Measurements from ENCODE around the gene SLC25A42.

Gene SLC25A42

GRCh38 chr19:19026299-19026971 lies 37.4 kb upstream of the SLC25A42 start:
- intact Hi-C loops (cut with DNase I; ENCODE audit: low total_unique reads): no loop called here
- DNase-seq: peak in 1 of 2 donors; percentile 26
- H3K27ac ChIP-seq: no peak overlapping the region
- H3K4me3 ChIP-seq: no peak overlapping the region
- no peaks in the 10 kb centered on the region for H3K27me3 ChIP-seq
- no peak for TF ChIP-seq CTCF (IDR thresholded peaks at IDR 0.05)
- H3K9me3 ChIP-seq: no peaks in the 10 kb centered on the region
- peaks cover 0 to 5% (median 2%) of the 10 kb centered on the region in 4 donors for H3K4me1 ChIP-seq
- peaks cover 38 to 92% (median 74%) of the 10 kb centered on the region in 3 donors for H3K36me3 ChIP-seq

- no peak for TF ChIP-seq CTCF (IDR thresholded peaks at IDR 0.05)
- H3K4me3 ChIP-seq: no peak overlapping the region
- no peaks in the 10 kb centered on the region for H3K9me3 ChIP-seq
- no peak for DNase-seq
- intact Hi-C loops (cut with DNase I; ENCODE audit: low total_unique reads): no loop called here
- H3K36me3 ChIP-seq: peaks cover 38 to 88% (median 74%) of the 10 kb centered on the region in 3 donors
- H3K27ac ChIP-seq: no peak overlapping the region
- H3K4me1 ChIP-seq: peaks cover 0 to 12% (median 7%) of the 10 kb centered on the region in 4 donors
- no peaks in the 10 kb centered on the region for H3K27me3 ChIP-seq
These were observed 36.6 kb upstream of the SLC25A42 start for GRCh38 chr19:19027228-19027627.

GRCh38 chr19:19028526-19028925 lies 35.3 kb upstream of the SLC25A42 start:
- Histone ChIP-seq H3K9me3 (no peaks in the 10 kb centered on the region), H3K4me1 (peaks cover 0 to 19% (median 13%) of the 10 kb centered on the region in 4 donors), H3K27ac (no peak overlapping the region), H3K27me3 (no peaks in the 10 kb centered on the region), H3K36me3 (peaks cover 38 to 75% (median 61%) of the 10 kb centered on the region in 3 donors), H3K4me3 (no peak overlapping the region)
- intact Hi-C loops (cut with DNase I; ENCODE audit: low total_unique reads): no loop called here
- no peak for TF ChIP-seq CTCF (IDR thresholded peaks at IDR 0.05)
- no peak for DNase-seq

DNA sequence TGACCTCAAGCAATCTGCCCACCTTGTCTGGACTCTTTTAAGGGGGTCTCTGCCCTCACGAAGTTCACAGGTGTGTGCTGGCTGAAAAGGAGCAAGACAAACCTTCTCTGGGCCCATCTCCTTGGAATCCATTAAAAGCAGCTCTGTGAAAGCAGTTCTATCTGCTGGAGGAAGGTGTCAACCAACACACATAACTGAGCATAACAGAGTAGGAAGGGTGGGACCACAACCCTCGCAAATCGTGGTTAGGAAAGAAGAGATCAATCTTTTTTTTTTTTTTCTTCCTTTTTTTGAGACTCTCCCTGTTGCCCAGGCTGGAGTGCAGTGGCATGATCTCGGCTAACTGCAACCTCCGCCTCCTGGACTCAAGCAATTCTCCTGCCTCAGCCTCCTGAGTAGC lies 31.9 kb upstream of the SLC25A42 start:
- Histone ChIP-seq H3K36me3 (peaks cover 13 to 42% (median 27%) of the 10 kb centered on the region in 3 donors), H3K27me3 (no peaks in the 10 kb centered on the region), H3K4me3 (peak overlapping the region; percentile 79 to 86), H3K9me3 (no peaks in the 10 kb centered on the region), H3K4me1 (peaks cover 0 to 29% (median 22%) of the 10 kb centered on the region in 4 donors), H3K27ac (peak overlapping the region; percentile 85 to 91)
- intact Hi-C loops (cut with DNase I; ENCODE audit: low total_unique reads): no loop called here
- no peak for DNase-seq
- TF ChIP-seq CTCF (IDR thresholded peaks at IDR 0.05): no peak

DNA sequence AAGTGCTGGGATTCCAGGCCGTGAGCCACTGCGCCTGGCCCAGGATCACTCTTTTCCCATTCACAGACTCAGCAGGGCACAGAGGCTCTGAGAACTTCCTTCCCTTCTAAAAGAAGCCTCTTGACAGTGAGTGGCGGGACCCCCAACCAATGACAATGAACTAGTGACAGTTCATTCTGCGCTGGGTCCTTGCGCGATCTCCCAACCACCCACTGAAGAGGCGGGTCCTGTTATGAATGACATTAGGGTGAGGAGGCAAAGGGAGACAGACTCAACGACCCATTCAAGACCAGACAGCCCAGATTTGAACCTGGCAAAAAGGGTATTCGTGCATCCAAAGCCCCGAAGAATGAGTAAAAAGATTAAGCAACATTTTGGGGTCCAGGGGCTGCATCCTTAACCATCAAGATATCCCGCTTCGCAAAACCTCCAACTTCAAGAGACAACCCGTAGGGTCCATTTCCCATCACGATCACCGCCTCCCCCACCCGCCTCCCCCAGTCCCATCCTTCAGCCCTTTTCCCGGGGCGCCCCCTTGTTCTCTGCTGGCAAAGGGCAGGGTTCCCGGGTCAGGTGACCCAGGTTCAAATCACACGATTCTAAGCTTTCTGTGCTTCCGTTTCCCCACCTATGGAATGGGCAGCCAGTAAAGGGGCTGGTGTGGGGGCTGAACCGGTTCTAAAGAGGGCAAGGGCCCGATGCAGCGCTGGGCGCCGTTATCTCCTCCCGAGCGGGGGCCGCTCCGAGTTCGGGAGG lies 31.2 kb upstream of the SLC25A42 start:
- peak overlapping the region; percentile 85 to 91 for H3K27ac ChIP-seq
- peak; percentile 93 to 95 for DNase-seq
- H3K36me3 ChIP-seq: peaks cover 13 to 35% (median 23%) of the 10 kb centered on the region in 3 donors
- H3K4me3 ChIP-seq: peak overlapping the region; percentile 79 to 86
- H3K27me3 ChIP-seq: no peaks in the 10 kb centered on the region
- intact Hi-C loops (cut with DNase I; ENCODE audit: low total_unique reads): no loop called here
- no peaks in the 10 kb centered on the region for H3K9me3 ChIP-seq
- TF ChIP-seq CTCF (IDR thresholded peaks at IDR 0.05): no peak
- peaks cover 0 to 29% (median 22%) of the 10 kb centered on the region in 4 donors for H3K4me1 ChIP-seq
